Ramos (cell line): Measurements from ENCODE around the gene RPL31.
"Not testable (repeated sequence)": the region's sequence is repeated elsewhere in the genome, so short reads cannot be mapped to it uniquely, and the experiment has no call there.

ENCODE experiments used
- in situ Hi-C: fragments of 300-500 bp; cut with MboI; formaldehyde crosslinking; loops from one replicate; pipeline ENCODE4 v1.14.3; 2022; ENCODE audit warnings: low sequenced_read_pairs; ENCODE audit not compliant: unreplicated experiment

RPL31 gene

DNA sequence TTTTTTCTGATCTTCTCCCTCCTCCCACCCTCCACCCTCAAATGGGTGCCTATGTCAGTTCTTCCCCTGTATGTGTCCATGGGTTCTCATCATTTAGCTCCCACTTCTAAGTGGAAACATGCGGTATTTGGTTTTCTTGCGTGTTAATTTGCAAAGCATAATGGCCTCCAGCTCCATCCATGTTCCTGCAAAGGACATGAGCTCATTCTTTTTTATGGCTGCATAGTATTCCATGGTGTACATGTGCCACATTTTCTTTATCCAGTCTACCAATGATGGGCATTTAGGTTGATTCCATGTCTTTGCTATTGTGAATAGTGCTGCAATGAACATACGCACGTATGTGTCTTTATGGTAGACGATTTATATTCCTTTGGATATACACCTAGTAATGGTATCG, 48.8 kb downstream of the RPL31 start:
- in situ Hi-C loops: not testable (repeated sequence)

DNA sequence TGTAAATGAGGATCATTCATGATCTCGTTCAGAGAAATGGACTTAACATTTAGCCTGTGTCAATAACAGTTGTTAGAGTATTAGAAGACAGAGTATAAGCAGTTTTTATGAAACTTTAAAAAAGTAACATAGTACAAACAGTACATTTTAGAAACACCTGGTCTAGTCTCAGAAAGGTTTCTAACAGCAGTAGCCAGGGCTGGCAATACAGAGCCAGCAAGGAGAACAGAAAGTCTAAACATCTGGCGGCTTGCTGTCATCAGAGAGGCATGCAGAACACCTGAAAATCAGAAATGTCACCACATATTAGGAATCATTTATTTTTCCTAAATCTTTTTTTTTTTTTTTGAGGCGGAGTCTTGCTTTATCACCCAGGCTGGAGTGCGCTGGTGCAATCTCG, 50.1 kb downstream of the RPL31 start:
- in situ Hi-C loops: no loop called here

DNA sequence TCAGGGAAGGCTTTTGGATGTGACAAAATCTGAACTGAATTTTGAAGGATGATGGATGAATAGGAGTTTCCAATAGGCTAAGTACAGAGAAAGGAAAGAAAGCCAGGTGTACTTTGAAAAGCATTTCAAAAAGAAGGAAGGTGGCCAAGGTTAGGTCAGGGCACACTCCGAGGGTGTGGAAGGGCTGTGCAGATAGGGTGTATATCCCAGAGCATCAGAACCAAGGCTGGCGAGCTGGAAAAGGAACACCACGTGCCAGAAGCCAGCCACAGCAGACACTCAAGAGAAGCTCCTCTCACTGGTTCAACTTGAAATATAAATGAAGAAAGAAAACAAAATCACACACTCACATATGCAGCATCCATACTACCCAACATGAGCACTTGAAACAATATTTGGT, 51.0 kb downstream of the RPL31 start:
- in situ Hi-C loops: no loop called here
